GM19455 (cell line): Measurements from ENCODE around the gene ZBTB46.
"Not testable (repeated sequence)": the region's sequence is repeated elsewhere in the genome, so short reads cannot be mapped to it uniquely, and the experiment has no call there.

ENCODE experiments used
- ATAC-seq: cut with Tn5 transposase; IDR thresholded peaks from one replicate; pipeline ENCODE4 v1.9.1; 2021; ENCODE audit not compliant: unreplicated experiment

Gene ZBTB46

GRCh38 chr20:63819224-63819921, 11.7 kb downstream of the ZBTB46 start:
- ATAC-seq = no peak

GRCh38 chr20:63815615-63816253, 15.3 kb downstream of the ZBTB46 start:
- ATAC-seq = no peak

GRCh38 chr20:63814891-63815614, 16.0 kb downstream of the ZBTB46 start:
- no peak for ATAC-seq

GRCh38 chr20:63811491-63811875, 19.6 kb downstream of the ZBTB46 start:
- ATAC-seq = no peak

- ATAC-seq = no peak
Observed at GRCh38 chr20:63810730-63811490, 20.2 kb downstream of the ZBTB46 start.

GRCh38 chr20:63809856-63810255, 21.2 kb downstream of the ZBTB46 start:
- ATAC-seq = no peak

GRCh38 chr20:63808964-63809674, 21.9 kb downstream of the ZBTB46 start:
- ATAC-seq = no peak

GRCh38 chr20:63808145-63808724, 22.8 kb downstream of the ZBTB46 start:
- ATAC-seq = no peak

- ATAC-seq = no peak
Observed at GRCh38 chr20:63807654-63808053, 23.4 kb downstream of the ZBTB46 start.

GRCh38 chr20:63804308-63804636, 26.8 kb downstream of the ZBTB46 start:
- no peak for ATAC-seq

GRCh38 chr20:63802469-63803240, 28.4 kb downstream of the ZBTB46 start:
- no peak for ATAC-seq

- not testable (repeated sequence) for ATAC-seq
Observed at GRCh38 chr20:63801174-63801573, 29.9 kb downstream of the ZBTB46 start.

- ATAC-seq = not testable (repeated sequence)
Observed at GRCh38 chr20:63800411-63800810, 30.7 kb downstream of the ZBTB46 start.

- not testable (repeated sequence) for ATAC-seq
Observed at GRCh38 chr20:63799127-63799526, 31.9 kb downstream of the ZBTB46 start.

- not testable (repeated sequence) for ATAC-seq
Observed at GRCh38 chr20:63797175-63797574, 33.9 kb downstream of the ZBTB46 start.

- ATAC-seq = no peak
Observed at GRCh38 chr20:63795178-63795830, 35.8 kb downstream of the ZBTB46 start.

- ATAC-seq = no peak
Observed at GRCh38 chr20:63794614-63795013, 36.5 kb downstream of the ZBTB46 start.

GRCh38 chr20:63792866-63793265, 38.2 kb downstream of the ZBTB46 start:
- ATAC-seq = no peak

- ATAC-seq = no peak
Observed at GRCh38 chr20:63791497-63792156, 39.4 kb downstream of the ZBTB46 start.
